ENCODE results near the gene OAS3. TPM values are rescaled to one million over a fixed set of nuclear protein-coding genes. Genes with fewer than 3 reads are reported as not detected.
"Not testable (repeated sequence)": the region's sequence is repeated elsewhere in the genome, so short reads cannot be mapped to it uniquely, and the experiment has no call there.

OAS3 gene
- total and polyA plus RNA-seq, 5 donors = 5.1 to 15.7 (median 6.1) TPM

GRCh38 chr12:112906712-112907414 is 31.4 kb upstream of the OAS3 start, which contains the start of gene OAS1:
Gene OAS1, plus strand, starts transcription at chr12:112906962. Its CDS starts 78 bp downstream, at chr12:112907040.
- H3K27me3 ChIP-seq (ENCODE audit: control insufficient read depth, insufficient read depth) = no peaks in the 10 kb centered on the region
- H3K4me1 ChIP-seq (ENCODE audit: control insufficient read depth, insufficient read depth, low read length) = peaks cover 9% of the 10 kb centered on the region
- H3K27ac ChIP-seq (ENCODE audit: low read length) = peak within 1 kb of the TSS; percentile 77
- no peak for DNase-seq
- 6% methylated on average over 4 of the region's 4 CpGs for WGBS
- ATAC-seq = peak; percentile 92 to 93
- intact Hi-C loops (cut with DNase I) = no loop called here
- H3K4me3 ChIP-seq (ENCODE audit: low read length) = peak within 1 kb of the TSS; percentile 59
- H3K9me3 ChIP-seq (ENCODE audit: control insufficient read depth, low read length) = no peaks in the 10 kb centered on the region

DNA sequence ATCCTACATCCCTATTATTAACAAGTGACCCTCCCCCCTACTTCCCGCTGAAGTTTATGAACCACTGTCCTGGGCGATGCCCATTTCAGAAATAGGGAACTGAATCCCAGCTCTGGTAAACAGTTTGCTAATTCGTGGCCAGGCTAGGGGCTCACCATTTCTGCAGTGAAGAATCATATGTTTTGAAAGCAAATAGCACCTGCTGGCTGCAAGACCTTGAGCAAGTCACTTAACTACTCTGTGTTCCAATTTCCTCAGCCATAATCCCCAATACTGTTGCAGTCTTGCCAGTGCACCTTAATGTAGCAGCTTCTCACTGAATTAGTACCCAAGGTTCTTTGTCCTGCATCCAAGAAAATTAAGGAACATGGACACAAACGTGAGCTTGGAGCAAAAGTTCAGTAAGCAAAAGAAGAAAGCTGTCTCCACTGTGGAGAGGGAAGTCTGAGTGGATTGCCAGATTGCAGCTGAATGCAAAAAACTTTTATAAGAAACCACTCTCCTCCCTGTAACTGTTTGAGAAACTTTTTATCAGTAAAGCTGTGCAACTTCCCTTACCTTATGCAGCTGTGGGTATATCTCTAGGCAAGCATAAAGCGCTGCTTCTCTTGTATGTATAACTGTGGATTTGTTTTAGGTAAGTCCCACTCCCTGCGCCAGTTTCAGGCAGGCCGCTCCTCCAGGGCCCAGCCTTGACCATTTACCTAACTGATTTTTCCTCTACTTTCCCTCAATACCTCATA is 30.7 kb upstream of the OAS3 start:
- Histone ChIP-seq H3K4me1 (ENCODE audit: control insufficient read depth, insufficient read depth, low read length) (peaks cover 9% of the 10 kb centered on the region), H3K9me3 (ENCODE audit: control insufficient read depth, low read length) (no peaks in the 10 kb centered on the region), H3K4me3 (ENCODE audit: low read length) (peak overlapping the region; percentile 59), H3K27me3 (ENCODE audit: control insufficient read depth, insufficient read depth) (no peaks in the 10 kb centered on the region), H3K27ac (ENCODE audit: low read length) (peak overlapping the region; percentile 77)
- ATAC-seq (peak; percentile 15 to 40), DNase-seq (no peak)
- intact Hi-C loops (cut with DNase I) = no loop called here
- WGBS = 65% methylated on average over 7 of the region's 7 CpGs

DNA sequence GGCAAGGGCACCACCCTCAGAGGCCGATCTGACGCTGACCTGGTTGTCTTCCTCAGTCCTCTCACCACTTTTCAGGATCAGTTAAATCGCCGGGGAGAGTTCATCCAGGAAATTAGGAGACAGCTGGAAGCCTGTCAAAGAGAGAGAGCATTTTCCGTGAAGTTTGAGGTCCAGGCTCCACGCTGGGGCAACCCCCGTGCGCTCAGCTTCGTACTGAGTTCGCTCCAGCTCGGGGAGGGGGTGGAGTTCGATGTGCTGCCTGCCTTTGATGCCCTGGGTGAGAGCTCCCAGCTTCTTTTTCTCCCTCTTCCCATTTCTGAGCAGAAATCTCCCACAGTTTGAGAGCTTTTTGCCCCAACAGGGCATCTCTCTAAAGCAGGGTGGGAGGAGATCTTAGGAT is 29.7 kb upstream of the OAS3 start:
- Histone ChIP-seq H3K9me3 (ENCODE audit: control insufficient read depth, low read length) (no peaks in the 10 kb centered on the region), H3K4me1 (ENCODE audit: control insufficient read depth, insufficient read depth, low read length) (peaks cover 9% of the 10 kb centered on the region), H3K4me3 (ENCODE audit: low read length) (peak overlapping the region; percentile 59), H3K27me3 (ENCODE audit: control insufficient read depth, insufficient read depth) (no peaks in the 10 kb centered on the region), H3K27ac (ENCODE audit: low read length) (peak overlapping the region; percentile 48)
- intact Hi-C loops (cut with DNase I) = no loop called here
- ATAC-seq (peak in 1 of 2 donors; percentile 21), DNase-seq (no peak)
- 45% methylated on average over 12 of the region's 12 CpGs for WGBS

DNA sequence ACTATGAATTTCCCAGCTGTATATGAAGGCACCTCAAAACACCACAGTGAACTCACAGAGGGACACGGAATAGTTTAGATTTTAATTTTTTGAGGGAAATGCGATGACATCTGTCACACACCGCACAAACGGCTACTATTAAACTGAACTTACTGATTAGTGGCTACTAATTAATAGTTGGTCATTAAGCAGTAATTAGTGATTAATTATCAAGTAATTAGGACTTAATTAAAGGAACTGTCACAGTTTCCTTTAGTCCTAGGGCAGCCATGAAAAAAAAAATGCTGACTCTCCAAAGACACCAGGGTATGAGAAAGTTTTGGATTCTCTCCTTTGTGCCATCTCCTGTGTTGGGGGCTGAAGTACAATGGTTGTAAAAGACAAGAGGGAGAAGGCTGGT is 28.6 kb upstream of the OAS3 start:
- intact Hi-C loops (cut with DNase I) = no loop called here
- no peaks in the 10 kb centered on the region for H3K9me3 ChIP-seq (ENCODE audit: control insufficient read depth, low read length)
- WGBS = 97% methylated on average over 4 of the region's 4 CpGs
- no peak overlapping the region for H3K4me3 ChIP-seq (ENCODE audit: low read length)
- no peak overlapping the region for H3K27ac ChIP-seq (ENCODE audit: low read length)
- H3K4me1 ChIP-seq (ENCODE audit: control insufficient read depth, insufficient read depth, low read length) = peaks cover 9% of the 10 kb centered on the region
- ATAC-seq (no peak), DNase-seq (no peak)
- H3K27me3 ChIP-seq (ENCODE audit: control insufficient read depth, insufficient read depth) = no peaks in the 10 kb centered on the region

- Histone ChIP-seq H3K4me1 (ENCODE audit: control insufficient read depth, insufficient read depth, low read length) (no peaks in the 10 kb centered on the region), H3K4me3 (ENCODE audit: low read length) (no peak overlapping the region), H3K27me3 (ENCODE audit: control insufficient read depth, insufficient read depth) (no peaks in the 10 kb centered on the region), H3K27ac (ENCODE audit: low read length) (no peak overlapping the region), H3K9me3 (ENCODE audit: control insufficient read depth, low read length) (no peaks in the 10 kb centered on the region)
- ATAC-seq = no peak
- WGBS = 97% methylated on average over 1 of the region's 1 CpG
- intact Hi-C loops (cut with DNase I) = no loop called here
- DNase-seq = no peak
Measured at GRCh38 chr12:112913038-112913688, 25.1 kb upstream of the OAS3 start.

- intact Hi-C loops (cut with DNase I) = not testable (repeated sequence)
- 95% methylated on average over 2 of the region's 2 CpGs for WGBS
Measured at GRCh38 chr12:112913888-112914287, 24.4 kb upstream of the OAS3 start.

GRCh38 chr12:112916270-112916669 is 22.0 kb upstream of the OAS3 start:
- H3K9me3 ChIP-seq (ENCODE audit: control insufficient read depth, low read length) = no peaks in the 10 kb centered on the region
- H3K27ac ChIP-seq (ENCODE audit: low read length) = no peak overlapping the region
- intact Hi-C loops (cut with DNase I) = no loop called here
- WGBS = 74% methylated on average over 5 of the region's 5 CpGs
- DNase-seq (peak in 1 of 3 donors; percentile 51), ATAC-seq (peak; percentile 63 to 67)
- H3K4me3 ChIP-seq (ENCODE audit: low read length) = no peak overlapping the region
- no peaks in the 10 kb centered on the region for H3K27me3 ChIP-seq (ENCODE audit: control insufficient read depth, insufficient read depth)
- H3K4me1 ChIP-seq (ENCODE audit: control insufficient read depth, insufficient read depth, low read length) = no peaks in the 10 kb centered on the region

More at GRCh38 chr12:112913888-112914287, 24.4 kb upstream of the OAS3 start:
- H3K4me3 ChIP-seq (ENCODE audit: low read length); H3K4me1 ChIP-seq (ENCODE audit: control insufficient read depth, insufficient read depth, low read length); H3K27ac ChIP-seq (ENCODE audit: low read length); H3K9me3 ChIP-seq (ENCODE audit: control insufficient read depth, low read length); H3K27me3 ChIP-seq (ENCODE audit: control insufficient read depth, insufficient read depth); DNase-seq; ATAC-seq: not testable (repeated sequence)

- no peak for DNase-seq
- no peak for ATAC-seq
- intact Hi-C loops (cut with DNase I) = no loop called here
- Histone ChIP-seq H3K4me1 (ENCODE audit: control insufficient read depth, insufficient read depth, low read length) (no peaks in the 10 kb centered on the region), H3K9me3 (ENCODE audit: control insufficient read depth, low read length) (no peaks in the 10 kb centered on the region), H3K4me3 (ENCODE audit: low read length) (no peak overlapping the region), H3K27ac (ENCODE audit: low read length) (no peak overlapping the region), H3K27me3 (ENCODE audit: control insufficient read depth, insufficient read depth) (no peaks in the 10 kb centered on the region)
- 78% methylated on average over 6 of the region's 6 CpGs for WGBS
Measured at GRCh38 chr12:112919121-112919520, 19.2 kb upstream of the OAS3 start.

DNA sequence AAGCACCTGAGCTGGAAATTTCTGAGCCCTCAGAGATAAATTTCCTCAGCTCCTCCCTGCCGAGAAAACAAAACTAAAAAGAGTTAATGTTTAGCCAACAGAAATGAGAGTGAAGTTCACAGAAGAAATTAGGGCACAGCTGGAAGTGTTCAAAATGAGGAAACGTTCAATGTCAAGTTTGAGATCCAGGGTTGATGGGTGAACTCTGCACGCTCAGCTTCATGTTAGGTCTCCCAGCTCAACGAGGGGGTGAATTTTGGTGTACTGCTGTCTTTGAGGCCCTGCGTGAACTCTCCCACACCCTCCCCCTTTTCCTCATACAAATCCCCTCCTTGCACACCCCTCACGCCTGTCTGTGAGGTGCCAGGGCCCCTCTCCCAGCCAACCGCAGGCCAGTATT is 13.3 kb upstream of the OAS3 start:
- H3K9me3 ChIP-seq (ENCODE audit: control insufficient read depth, low read length) = no peaks in the 10 kb centered on the region
- peak in 1 of 2 donors; percentile 26 for ATAC-seq
- WGBS = 44% methylated on average over 7 of the region's 7 CpGs
- peak overlapping the region; percentile 22 for H3K4me3 ChIP-seq (ENCODE audit: low read length)
- H3K4me1 ChIP-seq (ENCODE audit: control insufficient read depth, insufficient read depth, low read length) = no peaks in the 10 kb centered on the region
- H3K27ac ChIP-seq (ENCODE audit: low read length) = no peak overlapping the region
- no peaks in the 10 kb centered on the region for H3K27me3 ChIP-seq (ENCODE audit: control insufficient read depth, insufficient read depth)
- DNase-seq = no peak
- intact Hi-C loops (cut with DNase I) = no loop called here

DNA sequence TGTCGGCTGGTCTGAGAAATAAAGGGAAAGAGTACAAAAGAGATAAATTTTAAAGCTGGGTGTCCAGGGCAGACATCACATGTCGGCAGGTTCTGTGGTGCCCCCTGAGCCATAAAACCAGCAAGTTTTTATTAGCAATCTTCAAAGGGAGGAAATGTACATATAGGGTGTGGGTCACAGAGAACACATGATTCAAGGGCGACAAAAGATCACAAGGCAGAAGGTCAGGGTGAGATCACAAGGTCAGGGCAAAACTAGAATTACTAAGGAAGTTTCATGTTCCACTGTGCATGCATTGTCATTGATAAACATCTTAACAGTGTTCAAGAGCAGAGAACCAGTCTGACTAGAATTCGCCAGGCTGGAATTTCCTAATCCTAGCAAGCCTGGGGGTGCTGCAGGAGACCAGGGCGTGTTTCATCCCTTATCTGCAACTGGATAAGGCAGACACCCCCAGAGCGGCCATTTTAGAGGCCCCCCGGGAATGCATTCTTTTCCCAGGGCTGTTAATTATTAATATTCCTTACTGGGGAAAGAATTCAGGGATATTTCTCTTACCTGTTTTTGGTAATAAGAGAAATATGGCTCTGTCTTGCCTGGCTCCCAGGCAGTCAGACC is 11.7 kb upstream of the OAS3 start:
- not testable (repeated sequence) for H3K4me3 ChIP-seq (ENCODE audit: low read length); DNase-seq; H3K9me3 ChIP-seq (ENCODE audit: control insufficient read depth, low read length)

More for the DNA sequence above, 11.7 kb upstream of the OAS3 start:
- H3K27ac ChIP-seq (ENCODE audit: low read length); H3K27me3 ChIP-seq (ENCODE audit: control insufficient read depth, insufficient read depth); H3K4me1 ChIP-seq (ENCODE audit: control insufficient read depth, insufficient read depth, low read length); intact Hi-C loops (cut with DNase I); ATAC-seq: not testable (repeated sequence)
- 72% methylated on average over 7 of the region's 7 CpGs for WGBS
